Stimulated activated CD4-positive, alpha-beta T cell treated with anti-CD3 and anti-CD28 coated beads, Interleukin-2, amount 100 ng/mL, for 24 hours (primary cell): ENCODE data around the gene CPNE4.

ENCODE experiments used
- DNase-seq, 2 donors: peaks; one replicate each; pipeline ENCODE4 v3.0.0-alpha.2; 2020

The CPNE4 gene

GRCh38 chr3:131730581-131730980 lies 304.2 kb downstream of the CPNE4 start:
- DNase-seq: no peak

GRCh38 chr3:131729643-131730017 lies 305.2 kb downstream of the CPNE4 start:
- DNase-seq: no peak

GRCh38 chr3:131728898-131729642 lies 305.7 kb downstream of the CPNE4 start:
- no peak for DNase-seq

DNA sequence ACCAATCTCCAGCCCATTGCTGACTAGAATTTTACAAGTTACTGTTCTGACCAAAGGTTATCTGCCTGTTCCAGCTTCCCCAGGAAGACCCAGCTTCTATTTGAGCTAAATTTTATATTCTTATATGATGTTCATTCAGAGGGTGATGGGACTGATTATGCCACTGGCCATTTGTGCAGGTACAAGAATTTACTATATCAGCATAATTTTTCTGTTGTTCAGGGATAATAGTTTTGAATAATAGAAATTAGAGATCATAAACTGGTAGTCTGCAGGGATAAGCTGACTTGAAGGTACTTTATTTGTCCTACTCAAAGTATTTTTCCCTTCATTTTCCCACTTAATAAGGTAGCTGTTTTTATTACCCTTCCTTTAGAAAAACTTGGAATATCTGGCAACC lies 309.4 kb downstream of the CPNE4 start:
- DNase-seq: no peak

DNA sequence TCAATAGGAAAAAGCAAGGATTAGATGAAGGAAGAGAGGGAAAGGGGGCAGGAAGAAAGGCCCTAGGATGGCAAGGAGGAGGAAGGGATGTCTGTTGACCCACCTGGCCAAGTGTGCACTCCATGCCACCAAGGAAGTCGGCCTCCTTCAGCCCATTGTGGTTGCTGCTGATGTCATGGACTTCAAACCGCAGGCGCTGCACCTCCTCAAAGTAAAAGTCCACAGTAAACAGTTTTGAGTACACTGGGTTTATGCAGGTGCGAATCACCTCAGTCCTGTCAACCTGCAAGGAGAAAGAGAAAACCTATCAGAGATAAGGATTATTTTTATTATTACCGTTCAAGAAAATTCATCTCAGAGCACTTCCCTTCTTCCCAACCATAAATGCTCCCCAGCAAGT lies 311.5 kb downstream of the CPNE4 start:
- DNase-seq: no peak

GRCh38 chr3:131717493-131717892 lies 317.3 kb downstream of the CPNE4 start:
- DNase-seq: no peak

GRCh38 chr3:131716943-131717342 lies 317.9 kb downstream of the CPNE4 start:
- no peak for DNase-seq

GRCh38 chr3:131716007-131716406 lies 318.8 kb downstream of the CPNE4 start:
- no peak for DNase-seq

DNA sequence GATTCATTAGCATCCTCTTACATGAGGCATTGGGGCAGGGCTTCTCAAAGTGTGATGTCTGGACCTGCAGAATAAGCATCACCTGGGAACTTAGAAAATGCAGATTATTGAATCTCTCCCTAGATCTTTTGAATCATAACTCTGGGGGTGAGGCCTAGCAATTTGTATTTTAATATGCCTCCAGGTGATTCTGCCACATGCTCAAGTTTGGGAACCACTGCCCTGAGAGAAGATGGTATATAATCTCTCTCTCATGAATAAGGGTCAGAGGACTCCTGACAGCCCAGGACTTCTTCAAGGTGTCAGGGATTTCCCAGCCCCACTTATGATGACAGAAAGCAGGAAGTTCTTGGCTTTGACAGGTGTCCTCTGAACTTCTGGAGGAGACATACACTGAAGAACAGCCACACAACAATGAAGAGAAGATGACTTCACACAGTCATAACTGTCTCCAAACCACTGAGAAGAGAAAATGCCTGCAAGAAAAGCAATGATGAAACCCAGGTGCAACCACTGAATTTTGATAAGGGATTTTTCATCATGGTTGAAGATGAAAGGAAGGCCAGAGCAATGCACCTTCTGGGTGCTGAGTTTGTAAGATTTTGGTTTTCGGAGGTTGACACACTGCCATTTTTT lies 320.1 kb downstream of the CPNE4 start:
- no peak for DNase-seq

DNA sequence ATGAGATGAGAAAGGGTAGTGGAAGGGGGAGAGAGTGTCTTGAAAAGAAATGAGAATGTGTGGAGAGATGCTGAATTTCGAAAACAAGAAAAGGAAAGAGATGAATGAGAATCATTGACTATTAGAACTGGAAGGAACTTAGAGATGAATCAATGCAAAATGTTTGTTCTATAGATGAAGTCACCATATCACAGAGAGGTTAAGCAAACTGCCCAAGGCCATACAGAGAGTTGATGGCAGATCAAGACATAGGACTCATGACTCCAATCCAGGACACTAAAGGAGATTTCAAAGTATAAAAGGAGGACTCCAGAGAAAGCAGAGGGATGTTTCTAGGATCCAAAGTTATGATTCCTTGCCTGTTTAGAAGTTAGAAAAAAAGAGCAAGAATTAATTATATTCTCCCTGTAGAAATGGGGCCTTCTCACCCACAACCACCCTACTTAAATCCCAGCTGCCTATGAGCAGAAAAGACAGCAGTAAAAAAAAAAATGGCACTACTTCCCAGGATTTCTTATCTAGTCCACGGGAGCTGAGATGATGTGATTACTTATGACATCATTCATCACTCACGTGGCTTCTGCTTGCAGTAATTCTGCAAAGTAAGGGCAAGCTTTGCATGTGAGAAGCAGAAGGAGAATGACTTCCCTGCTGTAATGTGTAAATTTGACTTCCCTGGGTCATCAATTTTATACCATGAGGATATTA lies 321.2 kb downstream of the CPNE4 start:
- DNase-seq: no peak

DNA sequence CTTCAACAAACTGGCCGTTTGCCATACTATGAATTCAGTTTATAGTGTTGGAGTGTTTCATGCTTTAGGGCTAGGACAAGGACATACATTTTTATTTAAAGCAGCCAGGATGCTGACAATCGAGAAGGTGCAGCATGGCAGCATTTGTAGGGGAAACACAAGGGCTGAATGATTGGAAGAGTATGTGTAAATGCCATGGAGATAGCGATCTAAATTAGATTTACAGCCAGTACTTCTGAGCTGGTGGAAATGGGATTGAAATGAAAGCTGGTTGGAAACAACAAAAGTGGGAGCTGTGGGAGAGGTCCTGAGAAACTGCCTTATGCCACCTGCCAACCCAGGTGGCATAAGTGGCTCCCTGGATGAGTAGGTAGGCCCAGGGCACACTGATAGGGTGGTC lies 322.2 kb downstream of the CPNE4 start:
- DNase-seq: no peak

DNA sequence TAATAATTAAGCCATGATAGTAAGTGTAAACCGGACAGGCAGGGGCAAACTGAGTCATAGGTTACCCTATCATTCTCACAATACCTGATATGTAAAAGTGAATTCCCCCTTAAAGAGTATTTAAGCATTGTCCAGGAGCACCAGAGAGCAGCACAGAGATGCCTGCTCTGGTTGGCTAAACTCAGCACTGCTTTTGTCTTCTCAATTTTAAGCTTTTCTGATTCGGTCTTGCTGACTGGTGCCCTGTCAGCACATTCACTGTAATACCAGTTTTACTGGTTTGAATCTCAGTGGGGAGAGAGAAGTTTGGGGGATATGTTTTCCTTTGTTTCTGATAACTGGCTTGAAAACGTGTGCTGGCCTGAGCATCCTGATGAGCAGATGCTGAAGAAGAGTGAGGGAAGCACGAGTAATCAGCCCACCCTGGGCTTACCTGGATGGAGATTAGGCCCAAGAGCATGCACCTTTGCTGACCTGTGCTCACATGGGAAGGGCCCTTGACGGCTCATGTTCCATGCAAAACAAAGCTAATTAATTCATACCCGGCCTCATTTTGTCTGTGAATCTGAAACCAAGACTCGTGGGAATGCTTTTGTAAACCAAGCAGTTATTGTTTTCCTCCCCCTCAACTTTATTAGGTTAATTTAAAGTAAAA lies 323.6 kb downstream of the CPNE4 start:
- no peak for DNase-seq

DNA sequence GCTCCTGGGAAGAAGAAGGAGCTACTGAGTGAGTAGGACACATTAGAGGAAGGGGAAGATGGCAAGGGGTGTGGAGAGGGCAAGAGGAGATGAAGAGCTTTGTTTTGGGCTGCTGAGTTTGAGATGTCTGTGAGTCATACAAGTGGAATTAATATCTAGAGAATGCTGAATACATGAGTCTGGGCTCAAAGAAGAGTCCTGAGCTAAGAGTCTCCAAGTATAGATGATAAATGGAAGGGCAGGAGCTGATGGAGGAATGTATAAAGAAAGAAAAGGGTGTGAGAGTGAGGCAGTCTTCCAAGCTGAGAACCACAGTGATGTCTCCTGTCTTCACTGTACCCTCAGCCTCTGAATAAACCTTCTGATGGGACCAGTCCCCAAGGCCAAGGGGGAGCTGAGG lies 326.6 kb downstream of the CPNE4 start:
- DNase-seq: no peak

DNA sequence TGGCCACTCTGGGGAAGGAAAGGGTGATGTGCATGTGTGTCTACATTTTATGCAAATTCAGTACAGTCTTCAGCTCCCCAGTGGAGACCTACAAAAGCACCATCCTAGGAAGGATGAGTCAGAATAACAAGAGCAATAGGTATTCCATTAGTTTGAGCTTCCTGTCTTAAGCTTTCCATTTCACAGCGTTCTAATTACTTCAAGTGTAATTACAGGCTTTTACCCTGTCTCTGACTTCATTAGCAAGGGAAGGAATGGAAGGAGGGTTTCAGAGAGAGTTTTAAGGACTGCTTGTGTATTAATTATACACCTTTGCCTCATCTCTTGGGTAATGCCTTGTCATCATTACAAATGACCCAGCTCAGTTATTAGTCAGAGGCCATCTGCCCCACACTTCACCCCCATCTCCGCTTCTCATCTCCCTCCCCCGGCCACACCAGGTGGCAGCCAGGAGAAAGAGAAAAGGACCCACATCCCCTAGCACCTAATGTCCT lies 329.2 kb downstream of the CPNE4 start:
- no peak for DNase-seq

DNA sequence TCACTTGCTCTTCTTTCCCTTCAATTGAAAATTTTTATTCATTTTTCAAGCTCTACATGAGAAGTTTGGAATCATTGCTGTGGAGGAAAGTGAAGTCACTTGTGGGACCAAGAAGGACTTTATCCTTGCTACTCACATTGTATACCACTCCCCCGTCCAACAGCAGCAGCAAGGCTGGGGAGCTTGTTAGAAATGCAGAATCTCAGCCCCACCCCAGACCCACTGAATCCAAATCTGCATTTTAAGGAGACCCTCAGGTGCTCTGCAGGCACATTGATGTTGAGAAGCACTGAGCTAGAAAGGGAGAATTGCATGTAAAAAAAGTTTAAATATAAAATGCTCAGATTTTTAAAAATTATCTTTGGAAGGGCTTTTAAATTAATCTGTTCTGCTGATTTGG lies 329.7 kb downstream of the CPNE4 start:
- no peak for DNase-seq

DNA sequence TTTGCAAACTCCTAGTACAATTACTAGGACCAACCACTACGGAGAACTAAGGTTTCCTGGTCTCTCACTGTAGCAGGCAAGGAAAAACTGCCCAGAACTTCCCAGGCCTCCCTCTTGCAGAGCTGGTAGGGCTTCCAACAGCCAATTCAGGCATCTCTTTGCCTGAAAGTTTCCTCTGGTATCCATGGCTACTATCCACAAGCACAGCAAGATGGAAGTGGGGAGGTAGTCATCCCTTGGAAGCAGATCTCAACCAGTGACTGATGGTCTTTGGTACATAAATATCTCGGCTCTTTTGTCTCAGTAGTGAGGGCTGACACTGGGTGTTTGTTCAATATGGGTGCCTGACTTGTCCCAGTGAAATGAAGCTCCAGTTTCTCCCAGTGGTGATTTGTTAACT lies 330.7 kb downstream of the CPNE4 start:
- no peak for DNase-seq

DNA sequence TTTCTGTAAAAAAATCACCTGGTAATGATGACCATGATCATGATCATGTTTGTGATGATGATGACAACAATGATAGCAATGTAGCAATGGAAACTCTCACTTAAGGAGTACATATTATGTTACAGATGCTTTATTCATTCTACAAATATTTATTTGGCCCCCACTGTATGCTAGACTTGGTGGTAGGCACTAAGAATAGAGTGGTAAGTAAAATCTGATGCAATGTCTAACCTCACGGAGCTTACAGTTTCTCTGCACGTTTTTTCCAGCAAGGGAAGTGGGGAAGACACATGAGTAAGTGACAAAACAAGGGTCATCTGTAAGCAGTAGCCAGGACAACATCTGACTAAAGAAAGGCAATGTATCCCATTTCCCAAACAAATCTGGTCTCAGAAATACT lies 332.7 kb downstream of the CPNE4 start:
- DNase-seq: no peak

GRCh38 chr3:131701153-131701770 lies 333.6 kb downstream of the CPNE4 start:
- DNase-seq: no peak

DNA sequence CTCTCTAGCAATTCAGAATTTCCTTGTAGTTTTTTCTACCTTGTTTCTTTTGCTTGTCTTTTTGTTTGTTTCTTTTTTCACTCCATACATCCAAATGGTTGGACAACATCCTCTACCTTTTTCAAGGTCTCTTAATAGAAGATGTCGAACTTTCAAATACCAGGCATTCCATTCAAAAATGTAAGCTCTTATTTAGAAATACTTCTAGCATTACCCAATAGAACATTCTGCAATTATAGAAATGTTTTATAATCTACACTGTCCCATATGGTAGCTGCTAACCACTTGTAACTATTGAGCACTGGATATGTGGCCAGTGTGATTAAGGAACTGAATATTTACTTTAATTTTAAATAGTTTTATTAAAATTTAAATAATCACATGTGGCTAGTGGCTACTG lies 335.8 kb downstream of the CPNE4 start:
- DNase-seq: no peak

GRCh38 chr3:131694376-131694775 lies 340.4 kb downstream of the CPNE4 start:
- DNase-seq: no peak

DNA sequence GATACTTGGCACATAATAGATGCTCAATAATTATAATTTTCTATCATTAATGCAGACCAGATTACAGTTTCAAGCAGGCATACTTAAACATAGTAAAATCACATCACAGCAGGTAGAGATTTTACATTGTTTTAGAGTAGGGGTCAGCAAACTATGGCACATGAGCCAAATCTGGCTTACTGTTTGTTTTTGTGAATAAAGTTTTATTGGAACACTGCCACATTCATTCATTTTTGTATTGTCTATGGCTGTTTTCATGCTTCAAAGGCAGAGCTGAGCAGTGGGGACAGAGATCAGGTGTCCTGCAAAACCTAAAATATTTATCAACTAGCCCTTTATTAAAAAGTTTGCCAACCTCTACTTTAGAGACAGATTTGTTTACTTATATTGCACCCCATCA lies 342.5 kb downstream of the CPNE4 start:
- no peak for DNase-seq

DNA sequence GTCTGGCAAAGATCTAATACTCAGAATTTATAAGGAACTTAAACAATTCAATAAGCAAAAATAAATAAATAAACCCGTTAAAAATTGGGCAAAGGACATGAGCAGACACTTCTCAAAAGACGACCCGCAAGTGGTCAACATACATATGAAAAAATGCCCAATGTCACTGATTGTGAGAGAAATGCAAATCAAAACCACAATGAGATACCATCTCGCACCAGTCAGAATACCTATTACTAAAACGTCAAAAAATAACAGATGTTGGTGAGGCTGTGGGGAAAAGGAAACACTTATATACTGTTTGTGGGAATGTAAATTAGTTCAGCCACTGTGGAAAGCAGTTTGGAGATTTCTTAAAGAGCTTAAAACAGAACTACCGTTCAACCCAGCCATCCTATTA lies 344.0 kb downstream of the CPNE4 start:
- DNase-seq: no peak

DNA sequence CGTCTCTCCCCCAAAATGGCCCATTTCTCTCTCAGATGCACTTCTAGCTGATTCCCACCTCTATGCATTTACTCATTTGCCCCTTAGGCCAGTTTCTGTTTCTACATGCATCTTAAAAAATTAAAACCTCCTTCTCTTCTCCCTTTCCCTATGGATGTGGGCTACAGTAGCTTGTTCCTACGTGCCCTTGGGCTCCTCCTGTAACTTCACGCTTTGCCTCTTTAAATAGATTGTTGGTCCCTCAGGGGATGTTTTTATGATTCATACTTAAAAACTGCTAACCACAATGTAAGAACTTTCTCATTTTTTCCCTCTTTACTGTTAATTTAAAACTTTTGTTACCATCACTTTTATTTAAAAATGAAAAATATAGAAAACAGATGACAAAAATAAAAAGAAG lies 346.4 kb downstream of the CPNE4 start:
- DNase-seq: no peak
